ENCODE results near the gene GLS2.

Gene GLS2

DNA sequence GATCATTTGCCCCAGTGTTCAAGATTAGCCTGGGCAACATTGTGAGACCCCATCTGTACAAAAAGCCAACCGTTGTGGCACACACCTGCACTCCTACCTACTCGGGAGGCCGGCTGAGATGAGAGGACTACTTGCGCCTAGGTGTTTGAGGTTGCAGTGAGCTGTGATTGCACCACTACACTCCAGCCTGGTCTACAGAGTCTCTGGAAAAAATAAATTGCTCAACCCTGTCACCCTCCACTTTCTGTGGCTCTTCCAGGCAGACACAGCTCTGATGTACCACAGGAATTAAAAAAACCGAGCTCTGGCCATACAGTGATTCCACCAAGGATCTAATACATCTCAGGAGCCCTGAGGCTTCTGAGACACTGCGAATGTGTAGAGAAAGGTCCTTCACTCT lies 53.1 kb downstream of the GLS2 start:
- DNase-seq: no peak

- DNase-seq: no peak
These were observed 56.1 kb downstream of the GLS2 start for GRCh38 chr12:56431850-56432249.

- no peak for DNase-seq
These were observed 56.7 kb downstream of the GLS2 start for GRCh38 chr12:56431288-56431687.

GRCh38 chr12:56425940-56426438 lies 62.0 kb downstream of the GLS2 start:
- DNase-seq: no peak

GRCh38 chr12:56425193-56425592 lies 62.8 kb downstream of the GLS2 start:
- no peak for DNase-seq

Data from activated naive CD4-positive, alpha-beta T cell treated with Interleukin-2 at 50 U/mL for 16 hours (primary cell).